Measurements from ENCODE around the gene PTPN7.

Gene PTPN7

GRCh38 chr1:202152399-202152798, 8.0 kb downstream of the PTPN7 start:
- Histone ChIP-seq H3K27me3 (ENCODE audit: insufficient read depth, low read length, poor library complexity, severe bottlenecking) (no peaks in the 10 kb centered on the region), H3K4me1 (ENCODE audit: insufficient read depth, low read length, poor library complexity, severe bottlenecking) (peaks cover 52% of the 10 kb centered on the region), H3K9me2 (replicated peaks; ENCODE audit: low read depth, low read length) (no peaks in the 10 kb centered on the region), H3K4me2 (ENCODE audit: low read depth, low read length, poor library complexity, severe bottlenecking) (no peak overlapping the region), H2AFZ (ENCODE audit: low read length) (no peak overlapping the region), H3K9me3 (ENCODE audit: insufficient read depth, low read depth, low read length) (no peaks in the 10 kb centered on the region), H3K4me3 (ENCODE audit: low read length, poor library complexity, severe bottlenecking) (no peak overlapping the region), H4K20me1 (ENCODE audit: insufficient read depth, low read length, poor library complexity, severe bottlenecking) (peaks cover 79% of the 10 kb centered on the region), H3K79me2 (ENCODE audit: insufficient read depth, low read length) (peaks cover 69% of the 10 kb centered on the region), H3K36me3 (ENCODE audit: insufficient read depth, low read length) (peaks cover 81% of the 10 kb centered on the region), H3K9ac (ENCODE audit: low read depth, low read length, poor library complexity, severe bottlenecking) (no peak overlapping the region), H3F3A (ENCODE audit: low read depth) (peaks cover 13% of the 10 kb centered on the region)
- TF ChIP-seq, protein P1, sequence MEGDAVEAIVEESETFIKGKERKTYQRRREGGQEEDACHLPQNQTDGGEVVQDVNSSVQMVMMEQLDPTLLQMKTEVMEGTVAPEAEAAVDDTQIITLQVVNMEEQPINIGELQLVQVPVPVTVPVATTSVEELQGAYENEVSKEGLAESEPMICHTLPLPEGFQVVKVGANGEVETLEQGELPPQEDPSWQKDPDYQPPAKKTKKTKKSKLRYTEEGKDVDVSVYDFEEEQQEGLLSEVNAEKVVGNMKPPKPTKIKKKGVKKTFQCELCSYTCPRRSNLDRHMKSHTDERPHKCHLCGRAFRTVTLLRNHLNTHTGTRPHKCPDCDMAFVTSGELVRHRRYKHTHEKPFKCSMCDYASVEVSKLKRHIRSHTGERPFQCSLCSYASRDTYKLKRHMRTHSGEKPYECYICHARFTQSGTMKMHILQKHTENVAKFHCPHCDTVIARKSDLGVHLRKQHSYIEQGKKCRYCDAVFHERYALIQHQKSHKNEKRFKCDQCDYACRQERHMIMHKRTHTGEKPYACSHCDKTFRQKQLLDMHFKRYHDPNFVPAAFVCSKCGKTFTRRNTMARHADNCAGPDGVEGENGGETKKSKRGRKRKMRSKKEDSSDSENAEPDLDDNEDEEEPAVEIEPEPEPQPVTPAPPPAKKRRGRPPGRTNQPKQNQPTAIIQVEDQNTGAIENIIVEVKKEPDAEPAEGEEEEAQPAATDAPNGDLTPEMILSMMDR (conservative IDR thresholded peaks at IDR 0.05; ENCODE audit: low read length), result no peak
- TF ChIP-seq EZH2phosphoT487 (IDR thresholded peaks at IDR 0.05; ENCODE audit: borderline replicate concordance), result no peak

GRCh38 chr1:202151045-202151444, 9.4 kb downstream of the PTPN7 start:
- Histone ChIP-seq H3F3A (ENCODE audit: low read depth) (peaks cover 26% of the 10 kb centered on the region), H3K9me2 (replicated peaks; ENCODE audit: low read depth, low read length) (no peaks in the 10 kb centered on the region), H3K27me3 (ENCODE audit: insufficient read depth, low read length, poor library complexity, severe bottlenecking) (no peaks in the 10 kb centered on the region), H3K36me3 (ENCODE audit: insufficient read depth, low read length) (peaks cover 82% of the 10 kb centered on the region), H3K4me3 (ENCODE audit: low read length, poor library complexity, severe bottlenecking) (no peak overlapping the region), H3K4me1 (ENCODE audit: insufficient read depth, low read length, poor library complexity, severe bottlenecking) (peaks cover 40% of the 10 kb centered on the region), H2AFZ (ENCODE audit: low read length) (no peak overlapping the region), H3K9ac (ENCODE audit: low read depth, low read length, poor library complexity, severe bottlenecking) (peak overlapping the region; percentile 31), H3K9me3 (ENCODE audit: insufficient read depth, low read depth, low read length) (no peaks in the 10 kb centered on the region), H4K20me1 (ENCODE audit: insufficient read depth, low read length, poor library complexity, severe bottlenecking) (peaks cover 69% of the 10 kb centered on the region), H3K79me2 (ENCODE audit: insufficient read depth, low read length) (peaks cover 56% of the 10 kb centered on the region), H3K4me2 (ENCODE audit: low read depth, low read length, poor library complexity, severe bottlenecking) (peak overlapping the region; percentile 16)
- TF ChIP-seq, protein P1 (conservative IDR thresholded peaks at IDR 0.05; ENCODE audit: low read length), result no peak
- no peak for TF ChIP-seq EZH2phosphoT487 (IDR thresholded peaks at IDR 0.05; ENCODE audit: borderline replicate concordance)

GRCh38 chr1:202150602-202151001, 9.8 kb downstream of the PTPN7 start:
- peaks cover 35% of the 10 kb centered on the region for H3K4me1 ChIP-seq (ENCODE audit: insufficient read depth, low read length, poor library complexity, severe bottlenecking)
- peaks cover 64% of the 10 kb centered on the region for H4K20me1 ChIP-seq (ENCODE audit: insufficient read depth, low read length, poor library complexity, severe bottlenecking)
- peak overlapping the region; percentile 31 for H3K9ac ChIP-seq (ENCODE audit: low read depth, low read length, poor library complexity, severe bottlenecking)
- H3F3A ChIP-seq (ENCODE audit: low read depth), result peaks cover 26% of the 10 kb centered on the region
- H2AFZ ChIP-seq (ENCODE audit: low read length), result no peak overlapping the region
- no peak for TF ChIP-seq EZH2phosphoT487 (IDR thresholded peaks at IDR 0.05; ENCODE audit: borderline replicate concordance)
- TF ChIP-seq, protein P1 (conservative IDR thresholded peaks at IDR 0.05; ENCODE audit: low read length), result no peak
- no peaks in the 10 kb centered on the region for H3K27me3 ChIP-seq (ENCODE audit: insufficient read depth, low read length, poor library complexity, severe bottlenecking)
- peaks cover 79% of the 10 kb centered on the region for H3K36me3 ChIP-seq (ENCODE audit: insufficient read depth, low read length)
- H3K9me3 ChIP-seq (ENCODE audit: insufficient read depth, low read depth, low read length), result no peaks in the 10 kb centered on the region
- peak overlapping the region; percentile 16 for H3K4me2 ChIP-seq (ENCODE audit: low read depth, low read length, poor library complexity, severe bottlenecking)
- no peak overlapping the region for H3K4me3 ChIP-seq (ENCODE audit: low read length, poor library complexity, severe bottlenecking)
- H3K9me2 ChIP-seq (replicated peaks; ENCODE audit: low read depth, low read length), result no peaks in the 10 kb centered on the region
- H3K79me2 ChIP-seq (ENCODE audit: insufficient read depth, low read length), result peaks cover 51% of the 10 kb centered on the region
